GM18505 (cell line): Measurements from ENCODE around the gene CD247.

ENCODE experiments used
- ATAC-seq: cut with Tn5 transposase; IDR thresholded peaks from one replicate; pipeline ENCODE4 v1.9.1; 2021; ENCODE audit not compliant: unreplicated experiment
- POLR2A ChIP-seq: IDR thresholded peaks from 4 replicates; pipeline ENCODE4 v1.6.1; 2011; ENCODE audit warnings: borderline replicate concordance; ENCODE audit not compliant: insufficient read depth, insufficient read length; ENCODE audit errors: extremely low read depth

Gene CD247

DNA sequence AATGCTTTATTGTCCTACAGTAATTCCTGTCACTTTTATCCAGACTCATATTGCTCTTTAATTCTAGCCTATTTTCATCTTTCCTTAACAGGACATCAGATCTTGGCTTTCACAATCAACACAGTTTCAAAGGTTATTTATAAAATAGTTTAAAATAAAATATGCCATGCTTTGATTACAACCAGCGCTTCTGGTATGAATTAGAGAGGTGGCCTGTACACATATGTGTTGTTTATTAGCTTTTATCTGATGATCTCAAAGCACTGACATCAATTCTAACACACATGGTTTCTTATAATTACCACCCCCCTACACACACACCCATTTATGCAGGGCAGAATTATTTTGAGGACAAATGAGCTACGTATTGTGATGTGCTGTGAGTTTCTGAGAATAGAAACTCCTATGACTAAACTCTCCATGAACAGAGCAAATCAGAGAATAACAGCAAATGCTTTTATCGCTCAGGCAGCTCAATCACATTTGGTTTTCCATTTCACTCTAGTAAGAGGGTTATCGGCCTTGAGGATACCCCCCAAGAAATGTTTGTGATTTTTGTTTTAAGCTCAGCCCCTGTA is 18.0 kb downstream of the CD247 start:
- TF ChIP-seq POLR2A = no peak
- ATAC-seq = no peak

DNA sequence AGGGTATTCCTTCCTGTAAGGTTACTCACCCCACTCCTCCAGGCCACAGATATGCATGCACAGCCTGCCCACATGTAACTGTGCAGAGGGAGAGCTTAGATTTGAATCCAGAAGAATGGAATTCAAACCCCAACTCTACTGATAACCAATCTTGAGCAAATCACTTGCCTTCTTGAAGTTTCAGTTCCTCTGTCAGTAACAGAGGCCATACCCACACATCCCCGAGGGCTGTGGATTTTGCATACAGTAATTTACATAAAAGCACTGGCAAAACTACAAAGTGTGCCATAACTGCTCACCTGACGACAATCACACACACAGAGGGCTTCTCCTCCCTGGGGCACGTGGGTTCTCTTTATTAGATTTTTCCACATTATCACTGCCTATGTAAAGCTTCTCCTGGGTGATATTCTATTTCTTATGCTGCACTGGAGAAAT is 18.6 kb downstream of the CD247 start:
- TF ChIP-seq POLR2A = no peak
- peak; percentile 96 for ATAC-seq

DNA sequence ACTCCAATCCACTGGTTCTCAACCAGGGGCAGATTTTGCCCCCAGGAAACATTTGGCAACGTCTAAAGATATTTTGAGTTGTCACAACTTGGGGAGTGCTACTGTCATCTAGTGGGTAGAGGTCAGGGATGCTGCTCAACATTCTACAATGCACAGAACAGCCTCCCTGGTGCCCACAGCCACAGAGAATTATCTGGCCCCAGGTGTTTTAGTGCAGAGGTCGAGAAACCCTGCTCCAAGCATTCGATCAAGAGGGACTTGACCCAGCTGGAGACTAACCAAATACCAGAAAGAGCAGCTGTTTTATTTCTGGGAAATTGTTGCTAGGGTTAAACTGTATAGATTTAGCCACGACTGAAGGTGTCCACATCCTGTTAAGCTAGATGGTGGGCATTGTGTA is 19.2 kb downstream of the CD247 start:
- peak; percentile 7 for ATAC-seq
- TF ChIP-seq POLR2A = no peak

DNA sequence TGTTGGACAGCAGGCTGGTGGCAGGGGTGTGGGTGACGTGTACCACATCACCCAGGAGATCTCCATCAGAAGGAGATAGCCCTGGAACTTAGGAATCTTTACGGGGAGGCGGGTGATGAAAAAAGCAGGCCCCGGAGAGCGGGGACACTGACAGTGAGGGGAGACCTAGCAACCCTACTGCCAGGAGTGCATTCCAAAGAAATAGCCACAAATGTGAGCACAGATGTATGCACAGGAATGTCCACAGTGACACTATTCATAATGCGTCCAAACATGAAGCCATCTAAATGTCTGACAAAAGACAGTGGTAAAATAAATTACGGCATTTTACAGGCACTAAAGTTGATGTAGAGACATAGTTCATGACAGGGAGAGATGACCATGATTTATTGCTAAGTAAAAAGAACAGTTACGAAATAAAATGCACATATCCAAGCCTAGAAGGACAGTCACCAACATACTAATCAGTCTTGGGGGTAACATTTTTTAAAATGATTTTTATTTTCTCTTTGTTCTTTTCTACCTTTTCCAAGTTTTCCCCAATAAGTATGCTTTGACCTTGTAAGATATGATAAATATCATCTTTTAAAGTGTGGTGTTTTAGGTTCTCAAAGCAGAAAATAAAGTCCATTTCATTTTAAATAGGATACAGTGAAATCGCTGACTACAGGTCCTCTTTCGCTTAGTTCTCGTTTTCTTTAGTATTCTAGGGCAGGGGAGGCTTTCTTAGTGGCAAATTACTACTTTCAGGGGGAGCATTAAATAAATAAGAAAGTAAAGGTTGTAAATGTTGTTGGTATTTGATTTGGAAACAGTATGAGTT is 21.3 kb downstream of the CD247 start:
- no peak for ATAC-seq
- no peak for TF ChIP-seq POLR2A

DNA sequence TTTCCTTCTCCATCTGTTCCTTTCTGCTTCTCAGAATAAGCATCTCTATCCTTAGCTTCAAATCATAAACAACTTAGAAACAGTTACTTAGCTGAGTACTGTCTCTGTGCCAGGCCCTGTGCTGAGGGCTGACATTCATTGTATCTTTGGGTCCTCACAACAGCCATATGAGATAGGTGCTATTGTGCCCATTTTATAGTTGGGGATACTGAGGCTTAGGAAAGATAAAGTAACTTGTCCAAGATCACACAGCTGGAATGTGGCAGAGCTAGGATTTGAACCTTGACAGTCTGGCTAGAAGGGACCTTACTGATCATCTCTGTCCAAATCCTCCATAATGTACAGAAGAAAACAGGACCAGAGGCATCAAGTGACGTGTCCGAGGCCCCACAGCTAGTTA is 25.0 kb downstream of the CD247 start:
- no peak for ATAC-seq
- no peak for TF ChIP-seq POLR2A

DNA sequence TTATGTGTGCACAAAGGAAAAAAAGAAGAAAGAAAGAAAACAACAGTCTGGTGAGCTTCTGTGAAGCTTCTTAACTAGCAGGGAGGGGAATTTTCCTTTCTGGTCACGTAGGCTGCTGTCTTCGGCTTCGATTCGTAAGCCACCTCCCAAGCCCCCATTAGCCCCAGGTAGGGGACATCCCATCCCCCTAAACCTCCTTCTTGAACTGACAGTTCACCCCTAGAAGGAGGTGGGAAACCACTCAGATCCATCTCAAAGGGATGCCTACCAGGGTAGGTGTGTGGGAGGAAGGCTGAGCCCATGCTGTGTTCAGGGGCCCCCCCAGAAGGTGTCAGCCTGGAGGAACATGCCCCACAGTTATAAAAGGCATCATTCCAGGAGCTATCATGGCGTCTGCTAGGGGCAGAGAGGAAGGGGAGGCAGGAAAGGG is 25.8 kb downstream of the CD247 start:
- TF ChIP-seq POLR2A = no peak
- no peak for ATAC-seq

DNA sequence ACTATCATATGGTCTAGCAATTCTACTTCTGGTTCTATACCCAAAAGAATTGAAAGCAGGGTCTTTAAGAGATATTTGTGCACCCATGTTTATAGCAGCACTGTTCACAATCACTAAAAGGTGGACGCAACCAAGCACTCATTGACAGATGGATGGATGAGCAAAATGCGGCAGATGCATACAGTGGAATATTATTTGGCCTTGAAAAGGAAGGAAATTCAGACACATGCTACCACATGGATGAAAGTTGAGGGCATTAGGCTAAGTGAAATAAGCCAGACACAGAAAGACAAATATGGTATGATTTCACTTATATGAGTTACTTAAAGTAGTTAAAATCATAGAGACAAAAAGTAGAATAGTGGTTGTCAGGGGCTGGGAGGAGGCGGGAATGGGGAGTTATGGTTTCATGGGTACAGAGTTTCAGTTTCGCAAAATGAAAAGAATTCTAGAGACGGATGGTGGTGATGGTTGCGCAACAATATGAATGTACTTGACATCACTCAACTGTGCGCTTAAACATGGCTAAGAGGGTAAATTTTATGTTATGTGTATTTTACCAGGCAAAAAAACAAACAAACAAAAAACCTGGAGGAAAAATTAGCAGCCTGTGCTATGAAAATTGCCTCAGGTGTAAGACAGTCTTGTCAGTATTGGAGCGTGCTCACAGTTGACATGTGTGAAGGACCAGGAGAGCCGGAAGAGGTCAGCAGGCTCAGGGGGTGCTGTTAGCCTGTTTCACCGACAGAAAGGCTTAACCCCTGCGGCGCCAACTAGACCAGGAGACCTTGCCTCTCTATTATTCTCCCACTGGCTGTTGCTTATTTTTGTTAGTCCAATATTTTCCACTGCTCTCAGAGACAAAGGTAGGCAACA is 26.5 kb downstream of the CD247 start:
- no peak for ATAC-seq

DNA sequence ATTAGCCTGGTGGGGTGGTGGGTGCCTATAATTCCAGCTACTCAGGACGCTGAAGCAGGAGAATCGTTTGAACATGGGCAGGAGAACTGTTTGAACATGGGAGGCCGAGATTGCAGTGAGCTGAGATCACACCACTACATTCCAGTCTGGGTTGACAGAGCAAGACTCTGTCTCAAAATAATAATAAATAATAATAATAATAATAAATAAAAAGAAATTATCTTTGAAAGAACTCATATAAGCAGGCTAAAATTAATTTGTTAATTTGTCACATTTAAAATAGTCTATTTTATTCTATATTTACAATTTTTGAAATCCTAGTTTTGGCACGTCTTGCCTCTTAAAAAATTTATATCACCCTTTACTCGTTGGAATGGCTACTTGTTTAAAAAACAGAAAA is 27.6 kb downstream of the CD247 start:
- ATAC-seq = no peak
- no peak for TF ChIP-seq POLR2A

More for the DNA sequence above, 26.5 kb downstream of the CD247 start:
- no peak for TF ChIP-seq POLR2A

DNA sequence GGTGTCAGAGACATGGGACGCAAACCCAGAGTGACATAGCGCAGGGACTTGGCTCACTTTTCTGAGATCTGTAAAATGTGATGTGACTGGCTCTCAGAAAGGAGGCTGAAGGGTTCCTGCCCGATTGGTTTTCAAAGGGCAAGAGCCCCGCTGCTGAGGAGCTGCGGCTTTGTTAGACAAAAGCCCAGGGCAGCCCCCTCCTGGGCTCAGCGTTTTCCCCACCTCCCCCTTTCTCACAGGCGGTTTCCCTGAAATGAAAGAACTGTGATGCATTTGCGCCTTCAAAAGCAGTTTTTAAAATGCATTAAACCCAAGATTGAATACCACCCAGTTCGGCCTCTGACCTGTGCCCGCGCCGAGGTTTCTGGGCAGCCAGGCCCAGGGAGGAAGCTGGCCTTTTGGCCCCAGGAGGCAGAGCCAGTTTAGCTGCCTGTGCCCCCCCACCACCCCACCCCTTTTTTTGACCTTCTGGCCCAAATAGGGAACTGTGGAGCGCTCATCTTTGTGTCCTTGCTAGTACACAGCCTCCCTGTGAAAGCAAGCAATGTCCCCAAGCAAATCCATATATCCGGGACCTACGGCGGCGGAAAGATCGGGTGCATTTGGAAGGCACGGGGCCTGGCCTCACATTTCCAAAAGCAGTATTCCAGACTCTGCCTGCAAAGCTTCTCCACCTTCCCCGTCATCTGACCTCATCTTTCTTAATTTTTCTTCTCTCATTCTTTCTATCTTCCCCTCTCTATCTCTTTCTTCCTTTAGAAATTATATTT is 28.6 kb downstream of the CD247 start:
- no peak for ATAC-seq

DNA sequence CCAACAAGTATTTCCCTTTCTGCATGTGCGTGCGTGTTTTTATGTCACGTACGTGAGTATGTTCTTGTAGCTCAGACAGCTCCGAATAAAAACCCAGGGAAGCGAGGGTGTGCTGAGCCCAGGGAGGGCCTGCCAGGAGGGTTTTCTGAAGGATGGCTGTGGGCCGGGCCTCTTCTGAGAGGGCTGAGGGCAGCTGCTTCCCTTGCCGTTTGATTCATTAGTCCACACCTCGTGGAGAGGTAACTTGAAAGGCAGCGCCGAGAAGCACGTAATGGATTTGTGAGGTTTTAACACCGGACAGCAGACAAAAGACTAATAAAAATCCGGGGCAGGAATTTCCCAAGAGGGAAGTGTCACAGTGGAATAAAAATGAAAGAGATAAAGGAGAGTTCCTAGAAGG is 29.5 kb downstream of the CD247 start:
- no peak for TF ChIP-seq POLR2A
- ATAC-seq = no peak

More for the DNA sequence above, 28.6 kb downstream of the CD247 start:
- TF ChIP-seq POLR2A = no peak

DNA sequence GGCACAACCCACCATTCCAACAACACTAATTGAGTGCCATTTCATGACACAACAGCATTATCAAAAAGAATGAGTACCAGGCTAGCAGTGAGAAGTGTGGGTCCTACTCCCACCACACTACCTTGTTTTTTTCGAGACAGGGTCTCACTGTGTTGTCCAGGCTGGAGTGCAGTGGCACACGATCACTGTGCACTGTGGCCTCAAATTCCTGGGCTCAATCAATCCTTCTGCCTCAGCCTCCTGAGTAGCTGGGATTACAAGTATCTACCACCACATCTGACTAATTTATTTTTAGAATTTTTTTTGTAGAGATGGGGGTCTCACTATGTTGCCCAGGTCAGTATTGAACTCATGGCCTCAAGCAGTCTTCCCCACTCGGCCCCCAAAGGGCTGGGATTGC is 30.7 kb downstream of the CD247 start:
- ATAC-seq = no peak
- no peak for TF ChIP-seq POLR2A

DNA sequence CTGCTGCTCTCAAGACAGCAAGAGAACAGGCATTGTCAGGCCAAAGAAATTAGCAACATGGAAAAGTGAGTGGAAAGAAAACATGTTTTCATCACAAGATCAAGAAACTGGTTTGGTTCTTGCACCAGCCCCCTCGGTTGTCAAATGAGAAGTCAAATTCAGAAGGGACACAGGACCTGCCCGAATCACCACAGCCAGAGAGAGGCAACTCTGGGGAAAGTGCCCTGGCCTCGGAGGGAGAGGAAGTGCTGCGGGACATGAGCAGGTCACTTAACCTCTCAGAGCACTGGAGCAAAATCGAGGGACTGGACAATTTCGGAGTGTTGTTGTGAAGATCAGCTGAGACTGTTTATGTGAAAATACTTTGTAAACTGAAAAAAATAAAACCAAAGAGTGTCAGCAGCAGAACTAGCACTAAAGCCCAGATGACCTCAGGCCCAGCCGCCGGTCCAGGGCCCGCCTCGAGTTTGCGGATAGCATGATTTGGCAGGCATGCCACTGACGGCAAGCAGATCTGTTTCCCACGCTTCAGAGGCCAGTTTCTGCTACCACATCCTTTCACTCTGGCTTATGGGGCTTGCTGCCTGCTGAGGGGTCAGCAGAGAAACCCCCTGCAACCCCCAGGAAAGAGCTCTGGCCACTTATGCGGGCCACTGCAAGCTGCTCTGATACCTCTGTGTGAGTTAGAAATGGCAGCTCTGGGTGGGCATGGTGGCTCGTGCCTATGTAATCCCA is 32.1 kb downstream of the CD247 start:
- no peak for TF ChIP-seq POLR2A

More for the DNA sequence above, 32.1 kb downstream of the CD247 start:
- no peak for ATAC-seq
